ENCODE data around the gene CRKL. TPM values are rescaled to one million over a fixed set of nuclear protein-coding genes. Genes with fewer than 3 reads are reported as not detected.

CRKL gene
- total RNA-seq, 1 donor from 2014 or later: 91.0 TPM

GRCh38 chr22:20943104-20943933 lies 26.1 kb downstream of the CRKL start:
- Histone ChIP-seq H4K20me1 (ENCODE audit: low read depth) (peaks cover 98% of the 10 kb centered on the region), H2AFZ (replicated peaks) (no peak overlapping the region), H3K4me3 (no peak overlapping the region), H3K27ac (no peak overlapping the region), H3K4me1 (no peaks in the 10 kb centered on the region), H3K9ac (no peak overlapping the region), H3K27me3 (no peaks in the 10 kb centered on the region), H3K4me2 (no peak overlapping the region), H3K9me3 (ENCODE audit: low read depth) (no peaks in the 10 kb centered on the region), H3K79me2 (ENCODE audit: low read depth) (peaks cover 100% of the 10 kb centered on the region), H3K36me3 (no peaks in the 10 kb centered on the region), H3F3A (ENCODE audit: low read depth) (peaks cover 6% of the 10 kb centered on the region)
- Mint-ChIP-seq H3K9me3 (no peaks in the 10 kb centered on the region), H3K36me3 (peaks cover 45% of the 10 kb centered on the region), H3K27ac (no peak overlapping the region), H3K27me3 (ENCODE audit: insufficient read depth, low read depth) (no peaks in the 10 kb centered on the region), H3K4me1 (peaks cover 7% of the 10 kb centered on the region), H3K4me3 (no peak overlapping the region)
- DNase-seq (ENCODE audit: low spot score): no peak
- TF ChIP-seq EZH2phosphoT487 (IDR thresholded peaks at IDR 0.05): no peak
- no peak for TF ChIP-seq CTCF (IDR thresholded peaks at IDR 0.05)
- TF ChIP-seq EZH2 (IDR thresholded peaks at IDR 0.05): no peak

GRCh38 chr22:20944042-20944441 lies 26.8 kb downstream of the CRKL start:
- Mint-ChIP-seq H3K36me3 (peaks cover 40% of the 10 kb centered on the region), H3K4me1 (peaks cover 6% of the 10 kb centered on the region), H3K4me3 (no peak overlapping the region), H3K27ac (no peak overlapping the region), H3K27me3 (ENCODE audit: insufficient read depth, low read depth) (no peaks in the 10 kb centered on the region), H3K9me3 (no peaks in the 10 kb centered on the region)
- TF ChIP-seq EZH2 (IDR thresholded peaks at IDR 0.05) (no peak), EZH2phosphoT487 (IDR thresholded peaks at IDR 0.05) (no peak), CTCF (IDR thresholded peaks at IDR 0.05) (no peak)
- no peaks in the 10 kb centered on the region for H3K36me3 ChIP-seq
- no peak overlapping the region for H3K9ac ChIP-seq
- no peaks in the 10 kb centered on the region for H3K27me3 ChIP-seq
- peaks cover 98% of the 10 kb centered on the region for H4K20me1 ChIP-seq (ENCODE audit: low read depth)
- no peaks in the 10 kb centered on the region for H3K9me3 ChIP-seq (ENCODE audit: low read depth)
- no peak for DNase-seq (ENCODE audit: low spot score)
- H3K27ac ChIP-seq: no peak overlapping the region
- no peak overlapping the region for H3K4me2 ChIP-seq
- peaks cover 13% of the 10 kb centered on the region for H3F3A ChIP-seq (ENCODE audit: low read depth)
- no peaks in the 10 kb centered on the region for H3K4me1 ChIP-seq
- peaks cover 100% of the 10 kb centered on the region for H3K79me2 ChIP-seq (ENCODE audit: low read depth)
- H3K4me3 ChIP-seq: no peak overlapping the region
- H2AFZ ChIP-seq (replicated peaks): no peak overlapping the region

GRCh38 chr22:20945578-20945934 lies 28.3 kb downstream of the CRKL start:
- TF ChIP-seq CTCF (IDR thresholded peaks at IDR 0.05) (no peak), EZH2phosphoT487 (IDR thresholded peaks at IDR 0.05) (no peak), EZH2 (IDR thresholded peaks at IDR 0.05) (no peak)
- Histone ChIP-seq H3K4me2 (no peak overlapping the region), H3F3A (ENCODE audit: low read depth) (peaks cover 18% of the 10 kb centered on the region), H3K27me3 (no peaks in the 10 kb centered on the region), H3K27ac (no peak overlapping the region), H2AFZ (replicated peaks) (no peak overlapping the region), H4K20me1 (ENCODE audit: low read depth) (peaks cover 98% of the 10 kb centered on the region), H3K9ac (no peak overlapping the region), H3K9me3 (ENCODE audit: low read depth) (no peaks in the 10 kb centered on the region), H3K79me2 (ENCODE audit: low read depth) (peaks cover 100% of the 10 kb centered on the region), H3K4me1 (no peaks in the 10 kb centered on the region), H3K36me3 (no peaks in the 10 kb centered on the region), H3K4me3 (no peak overlapping the region)
- no peaks in the 10 kb centered on the region for H3K27me3 Mint-ChIP-seq (ENCODE audit: insufficient read depth, low read depth)
- no peak overlapping the region for H3K4me3 Mint-ChIP-seq
- H3K36me3 Mint-ChIP-seq: peaks cover 42% of the 10 kb centered on the region
- peaks cover 12% of the 10 kb centered on the region for H3K4me1 Mint-ChIP-seq
- no peak for DNase-seq (ENCODE audit: low spot score)
- H3K27ac Mint-ChIP-seq: no peak overlapping the region
- H3K9me3 Mint-ChIP-seq: no peaks in the 10 kb centered on the region

Data from neural progenitor cell (in vitro differentiated cells).